Panc1 (cell line): Measurements from ENCODE around the gene PPP1R8.

Source experiments
- POLR2AphosphoS5 ChIP-seq: IDR thresholded peaks from 2 replicates; pipeline ENCODE4 v1.6.1; 2012; ENCODE audit warnings: mild to moderate bottlenecking, low read depth, low read length, moderate library complexity
- REST ChIP-seq, 2 experiments: IDR thresholded peaks; 2 replicates each; pipeline ENCODE4 v1.6.1; 2011 to 2012; ENCODE audit warnings: low read depth in 2 of 2, control low read depth in 1 of 2, low read length in 1 of 2, mild to moderate bottlenecking in 1 of 2, moderate library complexity in 1 of 2; ENCODE audit not compliant: insufficient read depth in 1 of 2
- TCF7L2 ChIP-seq: IDR thresholded peaks from 2 replicates; pipeline ENCODE4 v1.6.1; 2011; ENCODE audit warnings: mild to moderate bottlenecking, low read depth, low read length, inconsistent platforms
- TF ChIP-seq, protein P1 (sequence below): fragments of 450-650 bp; IDR thresholded peaks from 2 replicates; pipeline ENCODE4 v1.5.1; 2017; ENCODE audit warnings: mild to moderate bottlenecking

DNA sequence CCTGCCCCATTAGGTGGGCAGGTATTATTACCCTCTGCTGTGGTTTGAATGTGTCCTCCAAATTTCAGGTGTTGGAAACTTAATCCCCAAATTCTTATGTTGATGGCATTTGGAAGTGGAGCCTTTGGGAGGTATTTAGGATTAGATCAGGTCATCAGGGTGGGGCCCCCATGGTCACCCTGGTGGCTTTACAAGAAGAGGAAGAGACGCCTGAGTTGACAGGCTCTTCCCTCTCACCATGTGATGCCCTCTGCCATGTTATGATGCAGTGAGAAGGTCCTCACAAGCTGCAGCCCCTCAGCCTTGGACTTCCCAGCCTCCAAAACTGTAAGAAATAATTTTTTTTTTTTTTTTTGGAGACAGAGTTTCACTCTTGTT lies 32.9 kb downstream of the PPP1R8 start:
- TF ChIP-seq, protein P1, sequence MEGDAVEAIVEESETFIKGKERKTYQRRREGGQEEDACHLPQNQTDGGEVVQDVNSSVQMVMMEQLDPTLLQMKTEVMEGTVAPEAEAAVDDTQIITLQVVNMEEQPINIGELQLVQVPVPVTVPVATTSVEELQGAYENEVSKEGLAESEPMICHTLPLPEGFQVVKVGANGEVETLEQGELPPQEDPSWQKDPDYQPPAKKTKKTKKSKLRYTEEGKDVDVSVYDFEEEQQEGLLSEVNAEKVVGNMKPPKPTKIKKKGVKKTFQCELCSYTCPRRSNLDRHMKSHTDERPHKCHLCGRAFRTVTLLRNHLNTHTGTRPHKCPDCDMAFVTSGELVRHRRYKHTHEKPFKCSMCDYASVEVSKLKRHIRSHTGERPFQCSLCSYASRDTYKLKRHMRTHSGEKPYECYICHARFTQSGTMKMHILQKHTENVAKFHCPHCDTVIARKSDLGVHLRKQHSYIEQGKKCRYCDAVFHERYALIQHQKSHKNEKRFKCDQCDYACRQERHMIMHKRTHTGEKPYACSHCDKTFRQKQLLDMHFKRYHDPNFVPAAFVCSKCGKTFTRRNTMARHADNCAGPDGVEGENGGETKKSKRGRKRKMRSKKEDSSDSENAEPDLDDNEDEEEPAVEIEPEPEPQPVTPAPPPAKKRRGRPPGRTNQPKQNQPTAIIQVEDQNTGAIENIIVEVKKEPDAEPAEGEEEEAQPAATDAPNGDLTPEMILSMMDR = no peak
- TF ChIP-seq REST (IDR thresholded peaks at IDR 0.05; ENCODE audit: insufficient read depth in 1 of 2, low read depth in 2 of 2, low read length in 1 of 2) = no peak
- no peak for TF ChIP-seq TCF7L2
- TF ChIP-seq POLR2AphosphoS5 = no peak
